Large intestine (tissue), 3 donors: Measurements from ENCODE around the gene DQX1. TPM values are rescaled to one million over a fixed set of nuclear protein-coding genes. Genes with fewer than 3 reads are reported as not detected.
"Not testable (repeated sequence)": the region's sequence is repeated elsewhere in the genome, so short reads cannot be mapped to it uniquely, and the experiment has no call there.

ENCODE experiments used
- DNase-seq, 2 donors: peaks; one replicate each; pipeline versions ENCODE4 v3.0.0 to v3.0.0-alpha.2; 2013
- H3K27ac ChIP-seq: one replicate; pipeline ENCODE4 v1.5.1; 2013; ENCODE audit warnings: low read length
- H3K27me3 ChIP-seq: 2 replicates; pipeline ENCODE4 v1.6.1; 2013; ENCODE audit warnings: low read length; ENCODE audit not compliant: control insufficient read depth, insufficient read depth
- H3K36me3 ChIP-seq: 2 replicates; pipeline ENCODE4 v1.6.1; 2013; ENCODE audit warnings: low read length; ENCODE audit not compliant: control insufficient read depth, insufficient read depth
- H3K4me1 ChIP-seq: one replicate; pipeline ENCODE4 v1.6.1; 2013; ENCODE audit warnings: low read length; ENCODE audit not compliant: control insufficient read depth, insufficient read depth
- H3K4me3 ChIP-seq: one replicate; pipeline ENCODE4 v1.5.1; 2013; ENCODE audit warnings: low read length
- H3K9me3 ChIP-seq: one replicate; pipeline ENCODE4 v1.6.1; 2013; ENCODE audit warnings: mild to moderate bottlenecking, low read depth, low read length, moderate library complexity; ENCODE audit not compliant: control insufficient read depth
- WGBS: methylation state at CpG from one replicate; pipeline ENCODE4 v1.1.5; 2013; ENCODE audit warnings: low lambda C conversion rate; ENCODE audit not compliant: insufficient coverage; 5-methylcytosine and 5-hydroxymethylcytosine counted together
- polyA plus RNA-seq: library from polyadenylated mRNA; unstranded; fragments of 120-200 nt; gene quantifications from one replicate; pipeline ENCODE4 v1.2.1, GENCODE V29; 2013

Gene DQX1
- polyA plus RNA-seq, 1 donor: 12.9 TPM

DNA sequence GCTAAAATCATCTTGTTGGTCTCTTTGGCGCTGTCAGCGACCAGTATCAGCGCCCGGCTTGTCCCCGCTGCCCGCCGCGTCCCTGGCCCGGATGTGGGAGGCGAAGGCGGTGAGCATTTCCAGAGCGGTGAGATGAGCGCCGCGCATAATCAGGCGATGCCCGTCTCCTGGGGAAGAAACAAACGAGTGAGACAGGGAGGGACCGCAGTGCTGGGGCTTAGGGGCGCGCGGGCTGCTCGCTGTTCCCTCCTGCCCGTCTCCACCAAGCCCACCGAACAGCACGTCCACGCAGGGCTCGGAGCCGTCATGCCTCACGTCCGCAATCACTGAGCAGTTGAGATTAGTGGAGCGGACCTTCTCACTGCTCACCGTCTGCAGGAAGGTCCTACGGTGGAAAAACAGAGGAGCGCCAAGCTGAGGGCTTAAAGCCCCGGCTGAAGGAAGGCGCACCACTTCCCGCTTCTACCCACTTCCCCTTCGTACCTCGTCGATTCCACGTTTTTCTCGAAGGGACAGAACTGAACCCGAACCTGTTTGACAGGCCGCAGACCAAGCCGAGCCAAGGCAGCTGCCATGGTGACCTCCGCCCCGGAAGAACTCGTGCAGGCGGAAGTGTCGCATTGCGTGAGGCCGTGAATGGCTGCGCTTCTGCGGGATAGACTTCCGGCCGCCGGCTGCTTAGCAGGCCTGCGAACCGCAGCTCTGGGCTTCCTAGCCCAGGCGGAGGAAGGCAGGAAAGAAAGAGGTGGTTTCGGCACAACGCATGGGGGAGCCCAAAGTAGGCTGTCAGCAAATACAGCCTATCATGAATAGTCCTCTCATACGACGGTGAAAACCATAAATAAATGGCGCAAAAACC is 53.7 kb downstream of the DQX1 start, which contains the start of gene MRPL53:
MRPL53 (minus strand) TSS at position 595 of the 859 bp plus-strand sequence; CDS start at position 575, 20 bp downstream.
- Histone ChIP-seq H3K9me3 (no peaks in the 10 kb centered on the region), H3K4me1 (peaks cover 20% of the 10 kb centered on the region), H3K4me3 (peak within 1 kb of the TSS; percentile 77), H3K27me3 (no peaks in the 10 kb centered on the region), H3K36me3 (peaks cover 19% of the 10 kb centered on the region), H3K27ac (peak within 1 kb of the TSS; percentile 91)
- peak; percentile 92 to 95 for DNase-seq
- no CpG with 5 or more reads among the region's 66 CpGs for WGBS

GRCh38 chr2:74471332-74472065 is 54.5 kb downstream of the DQX1 start:
- Histone ChIP-seq H3K4me3 (peak overlapping the region; percentile 77), H3K4me1 (peaks cover 14% of the 10 kb centered on the region), H3K27ac (peak overlapping the region; percentile 91), H3K27me3 (no peaks in the 10 kb centered on the region), H3K36me3 (peaks cover 19% of the 10 kb centered on the region), H3K9me3 (no peaks in the 10 kb centered on the region)
- WGBS: no CpG with 5 or more reads among the region's 16 CpGs
- DNase-seq: no peak

DNA sequence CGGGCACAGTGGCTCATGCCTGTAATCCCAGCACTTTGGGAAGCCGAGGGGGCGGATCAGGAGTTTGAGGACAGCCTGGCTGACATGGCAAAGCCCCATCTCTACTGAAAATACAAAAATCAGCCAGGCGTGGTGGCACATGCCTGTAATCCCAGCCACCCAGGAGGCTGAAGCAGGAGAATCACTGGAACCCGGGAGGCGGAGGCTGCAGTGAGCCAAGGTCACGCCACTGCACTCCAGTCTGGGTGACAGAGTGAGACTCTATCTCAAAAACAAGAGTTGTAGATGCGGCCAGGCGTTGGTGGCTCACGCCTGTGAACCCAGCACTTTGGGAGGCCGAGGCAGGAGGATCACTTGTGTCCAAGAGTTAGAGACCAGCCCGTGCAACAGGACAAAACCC is 55.3 kb downstream of the DQX1 start:
- WGBS: no CpG with 5 or more reads among the region's 12 CpGs
- H3K27ac ChIP-seq, H3K4me3 ChIP-seq, H3K27me3 ChIP-seq, DNase-seq, H3K9me3 ChIP-seq: not testable (repeated sequence)
- Histone ChIP-seq H3K4me1 (peaks cover 13% of the 10 kb centered on the region), H3K36me3 (peaks cover 16% of the 10 kb centered on the region)

Other genes with a start within 250 kb of the DQX1 start
- 1.5 TPM for gene SLC4A5, start 182.8 kb downstream of the DQX1 start, polyA plus RNA-seq
- 90.7 TPM for gene DCTN1, start 145.9 kb downstream of the DQX1 start, polyA plus RNA-seq
- gene C2orf81, start 104.6 kb downstream of the DQX1 start, polyA plus RNA-seq: 2.0 TPM
- 13.4 TPM for gene WDR54, start 104.5 kb downstream of the DQX1 start, polyA plus RNA-seq
- gene RTKN, start 84.3 kb downstream of the DQX1 start, polyA plus RNA-seq: 105 TPM
- 34.7 TPM for gene INO80B, start 71.1 kb downstream of the DQX1 start, polyA plus RNA-seq
- gene WBP1, start 67.8 kb downstream of the DQX1 start, polyA plus RNA-seq: 75.4 TPM
- gene MOGS, start 60.8 kb downstream of the DQX1 start, polyA plus RNA-seq: 65.7 TPM
- gene MRPL53, start 53.6 kb downstream of the DQX1 start, polyA plus RNA-seq: 45.3 TPM
- 21.3 TPM for gene CCDC142, start 43.2 kb downstream of the DQX1 start, polyA plus RNA-seq
- gene TTC31, start 43.1 kb downstream of the DQX1 start, polyA plus RNA-seq: 51.4 TPM
- gene LBX2, start 26.6 kb downstream of the DQX1 start, polyA plus RNA-seq: 47.8 TPM
- gene PCGF1, start 18.5 kb downstream of the DQX1 start, polyA plus RNA-seq: 25.5 TPM
- gene TLX2, start 11.8 kb downstream of the DQX1 start, polyA plus RNA-seq: 5.0 TPM
- gene AUP1, start 3.5 kb upstream of the DQX1 start, polyA plus RNA-seq: 145 TPM
- 28.2 TPM for gene HTRA2, start 3.7 kb upstream of the DQX1 start, polyA plus RNA-seq
- 3.6 TPM for gene LOXL3, start 27.7 kb upstream of the DQX1 start, polyA plus RNA-seq
- 6.4 TPM for gene DOK1, start 28.5 kb upstream of the DQX1 start, polyA plus RNA-seq
- gene M1AP, start 122.1 kb upstream of the DQX1 start, polyA plus RNA-seq: 0.12 TPM
- 2.9 TPM for gene SEMA4F, start 128.0 kb upstream of the DQX1 start, polyA plus RNA-seq